Activated T-cell treated with anti-CD3 and anti-CD28 coated beads for 24 hours (primary cell): ENCODE data around the gene GRM4.

Experiments used
- DNase-seq: peaks from one replicate; pipeline ENCODE4 v3.0.0-alpha.2; 2020; ENCODE audit warnings: low read depth

GRM4 gene

GRCh38 chr6:34106421-34106820 lies 39.5 kb downstream of the GRM4 start:
- no peak for DNase-seq

GRCh38 chr6:34104628-34105027 lies 41.3 kb downstream of the GRM4 start:
- DNase-seq = no peak

GRCh38 chr6:34104186-34104585 lies 41.7 kb downstream of the GRM4 start:
- DNase-seq = no peak

- DNase-seq = no peak
Observed at GRCh38 chr6:34103321-34103720, 42.6 kb downstream of the GRM4 start.

GRCh38 chr6:34102696-34103095 lies 43.2 kb downstream of the GRM4 start:
- DNase-seq = no peak

- DNase-seq = no peak
Observed at GRCh38 chr6:34102099-34102656, 43.7 kb downstream of the GRM4 start.

- no peak for DNase-seq
Observed at GRCh38 chr6:34100788-34101187, 45.1 kb downstream of the GRM4 start.

- no peak for DNase-seq
Observed at GRCh38 chr6:34099878-34100277, 46.0 kb downstream of the GRM4 start.

- DNase-seq = no peak
Observed at GRCh38 chr6:34098045-34098936, 47.6 kb downstream of the GRM4 start.

GRCh38 chr6:34096814-34097213 lies 49.1 kb downstream of the GRM4 start:
- DNase-seq = no peak

- DNase-seq = no peak
Observed at GRCh38 chr6:34096193-34096592, 49.7 kb downstream of the GRM4 start.

GRCh38 chr6:34095741-34096140 lies 50.1 kb downstream of the GRM4 start:
- no peak for DNase-seq

- DNase-seq = no peak
Observed at GRCh38 chr6:34095136-34095505, 50.8 kb downstream of the GRM4 start.

GRCh38 chr6:34094474-34095135 lies 51.3 kb downstream of the GRM4 start:
- no peak for DNase-seq

- no peak for DNase-seq
Observed at GRCh38 chr6:34093854-34094430, 51.9 kb downstream of the GRM4 start.

- no peak for DNase-seq
Observed at GRCh38 chr6:34093206-34093605, 52.7 kb downstream of the GRM4 start.

GRCh38 chr6:34092631-34093030 lies 53.3 kb downstream of the GRM4 start:
- DNase-seq = no peak

GRCh38 chr6:34090935-34091334 lies 55.0 kb downstream of the GRM4 start:
- DNase-seq = no peak

- no peak for DNase-seq
Observed at GRCh38 chr6:34090529-34090928, 55.4 kb downstream of the GRM4 start.

- no peak for DNase-seq
Observed at GRCh38 chr6:34086558-34086957, 59.3 kb downstream of the GRM4 start.

GRCh38 chr6:34085453-34086170 lies 60.3 kb downstream of the GRM4 start:
- no peak for DNase-seq

- no peak for DNase-seq
Observed at GRCh38 chr6:34084591-34085290, 61.1 kb downstream of the GRM4 start.
